ENCODE results near the gene ABCA10.
"Not testable (repeated sequence)": the region's sequence is repeated elsewhere in the genome, so short reads cannot be mapped to it uniquely, and the experiment has no call there.

The ABCA10 gene, protein sequence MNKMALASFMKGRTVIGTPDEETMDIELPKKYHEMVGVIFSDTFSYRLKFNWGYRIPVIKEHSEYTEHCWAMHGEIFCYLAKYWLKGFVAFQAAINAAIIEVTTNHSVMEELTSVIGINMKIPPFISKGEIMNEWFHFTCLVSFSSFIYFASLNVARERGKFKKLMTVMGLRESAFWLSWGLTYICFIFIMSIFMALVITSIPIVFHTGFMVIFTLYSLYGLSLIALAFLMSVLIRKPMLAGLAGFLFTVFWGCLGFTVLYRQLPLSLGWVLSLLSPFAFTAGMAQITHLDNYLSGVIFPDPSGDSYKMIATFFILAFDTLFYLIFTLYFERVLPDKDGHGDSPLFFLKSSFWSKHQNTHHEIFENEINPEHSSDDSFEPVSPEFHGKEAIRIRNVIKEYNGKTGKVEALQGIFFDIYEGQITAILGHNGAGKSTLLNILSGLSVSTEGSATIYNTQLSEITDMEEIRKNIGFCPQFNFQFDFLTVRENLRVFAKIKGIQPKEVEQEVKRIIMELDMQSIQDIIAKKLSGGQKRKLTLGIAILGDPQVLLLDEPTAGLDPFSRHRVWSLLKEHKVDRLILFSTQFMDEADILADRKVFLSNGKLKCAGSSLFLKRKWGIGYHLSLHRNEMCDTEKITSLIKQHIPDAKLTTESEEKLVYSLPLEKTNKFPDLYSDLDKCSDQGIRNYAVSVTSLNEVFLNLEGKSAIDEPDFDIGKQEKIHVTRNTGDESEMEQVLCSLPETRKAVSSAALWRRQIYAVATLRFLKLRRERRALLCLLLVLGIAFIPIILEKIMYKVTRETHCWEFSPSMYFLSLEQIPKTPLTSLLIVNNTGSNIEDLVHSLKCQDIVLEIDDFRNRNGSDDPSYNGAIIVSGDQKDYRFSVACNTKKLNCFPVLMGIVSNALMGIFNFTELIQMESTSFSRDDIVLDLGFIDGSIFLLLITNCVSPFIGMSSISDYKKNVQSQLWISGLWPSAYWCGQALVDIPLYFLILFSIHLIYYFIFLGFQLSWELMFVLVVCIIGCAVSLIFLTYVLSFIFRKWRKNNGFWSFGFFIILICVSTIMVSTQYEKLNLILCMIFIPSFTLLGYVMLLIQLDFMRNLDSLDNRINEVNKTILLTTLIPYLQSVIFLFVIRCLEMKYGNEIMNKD (N-terminal part only)

DNA sequence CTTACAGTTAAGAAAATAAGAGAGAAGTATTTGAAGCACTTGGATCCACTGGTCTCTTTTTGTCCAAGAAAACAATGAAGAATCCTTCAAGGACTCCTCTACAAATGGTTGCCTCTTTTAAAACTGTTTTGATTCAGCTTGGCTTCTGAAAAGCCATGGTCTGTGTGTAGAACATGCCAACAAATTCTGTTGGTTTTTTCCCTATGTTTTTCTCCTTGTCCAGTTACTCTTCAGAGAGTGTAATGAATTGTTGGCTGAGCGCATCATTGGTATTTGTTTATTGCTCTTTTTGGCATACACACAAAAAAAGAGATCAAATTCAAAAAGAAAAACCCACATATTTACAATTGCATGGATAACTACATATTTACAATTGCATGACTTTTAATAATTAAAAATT lies at the start of gene ABCA10:
Gene ABCA10 (minus strand): TSS at position 249 of the 400 bp plus-strand sequence. CDS start 3,466 bp downstream, outside the sequence.
- DNase-seq: no peak

DNA sequence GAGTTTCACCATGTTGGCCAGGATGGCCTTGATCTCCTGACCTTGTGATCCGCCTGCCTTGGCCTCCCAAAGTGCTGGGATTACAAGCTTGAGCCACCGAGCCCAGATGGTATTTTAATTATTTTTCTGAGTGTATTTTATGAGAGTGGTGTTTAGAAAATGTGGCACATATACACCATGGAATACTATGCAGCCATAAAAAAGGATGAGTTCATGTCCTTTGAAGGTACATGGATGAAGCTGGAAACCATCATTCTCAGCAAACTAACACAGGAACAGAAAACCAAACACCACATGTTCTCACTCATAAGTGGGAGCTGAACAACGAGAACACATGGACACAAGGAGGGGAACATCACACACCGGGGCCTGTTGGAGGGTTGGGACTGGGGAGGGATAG lies 47.7 kb upstream of the ABCA10 start:
- not testable (repeated sequence) for DNase-seq

DNA sequence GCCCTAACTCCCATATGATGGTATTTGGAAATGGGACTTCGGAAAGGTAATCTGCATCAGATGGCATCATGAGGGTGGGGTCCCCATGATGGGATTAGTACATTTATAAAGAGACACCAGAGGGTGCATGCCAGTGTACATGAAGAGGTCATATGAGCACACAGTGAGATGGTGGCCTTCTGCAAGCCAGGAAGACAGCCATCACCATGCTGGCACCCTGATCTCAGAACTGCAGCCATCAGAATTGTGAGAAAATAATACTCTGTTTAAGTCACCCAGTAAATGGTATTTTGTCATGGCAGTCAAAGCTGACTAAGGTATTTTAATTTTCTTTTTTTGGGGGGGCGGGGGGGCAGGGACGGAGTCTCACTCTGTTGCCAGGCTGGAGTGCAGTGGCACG lies 47.1 kb upstream of the ABCA10 start:
- no peak for DNase-seq

DNA sequence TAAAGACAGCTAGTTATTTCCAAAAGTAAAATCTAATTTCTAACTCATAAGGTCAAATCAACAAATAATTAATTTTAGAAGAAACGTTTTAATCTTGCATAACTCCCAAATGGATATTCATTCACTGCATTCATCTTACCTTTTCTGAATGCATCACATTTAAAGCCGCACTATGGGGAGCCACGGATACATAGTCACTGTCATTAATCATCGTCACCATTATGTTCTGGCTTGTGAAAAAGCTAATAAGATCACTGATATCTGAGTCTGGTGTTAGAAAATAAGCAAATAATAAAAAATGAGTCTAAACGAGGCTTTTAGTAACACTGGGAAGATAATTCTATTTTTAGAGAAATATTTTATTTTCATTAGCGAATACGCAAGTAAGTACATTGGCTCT lies 42.4 kb upstream of the ABCA10 start:
- DNase-seq: no peak

DNA sequence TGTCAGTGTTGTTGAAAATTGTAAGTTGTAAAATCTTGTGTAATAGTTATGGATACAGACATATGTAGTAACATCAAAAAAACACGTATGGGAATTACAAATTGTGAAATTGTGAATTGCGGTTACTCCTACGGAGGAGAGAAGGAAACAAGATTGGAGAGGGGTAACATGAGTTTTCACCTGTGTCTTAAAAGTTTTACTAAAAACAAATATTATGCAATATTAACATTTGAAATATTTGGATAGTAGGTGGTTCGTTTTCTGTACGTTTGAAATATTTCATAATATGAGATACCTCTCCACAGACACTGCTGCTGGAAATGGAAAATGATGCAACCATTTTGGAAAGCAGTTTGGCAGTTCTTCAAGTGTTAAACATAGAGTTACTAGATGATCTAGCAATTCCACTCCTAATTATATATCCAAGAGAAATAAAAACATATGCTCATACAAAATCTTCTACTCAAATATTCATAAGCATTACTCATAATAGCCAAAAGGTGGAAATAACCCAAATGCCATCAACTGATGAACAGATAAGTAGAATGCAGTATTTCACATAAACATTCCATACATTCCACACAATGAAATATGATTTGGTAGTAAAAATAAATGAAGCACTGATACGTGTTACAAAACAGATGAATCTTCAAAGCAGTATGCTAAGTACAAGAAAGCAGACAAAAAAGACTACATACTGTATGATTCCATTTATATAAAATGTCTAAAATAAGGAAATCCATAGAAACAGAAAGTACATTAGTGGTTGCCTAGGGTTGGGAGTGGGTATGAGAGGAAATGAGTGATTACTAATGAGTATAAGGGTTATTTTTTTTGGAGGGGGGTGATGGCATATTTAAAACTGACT lies 40.7 kb upstream of the ABCA10 start:
- no peak for DNase-seq

DNA sequence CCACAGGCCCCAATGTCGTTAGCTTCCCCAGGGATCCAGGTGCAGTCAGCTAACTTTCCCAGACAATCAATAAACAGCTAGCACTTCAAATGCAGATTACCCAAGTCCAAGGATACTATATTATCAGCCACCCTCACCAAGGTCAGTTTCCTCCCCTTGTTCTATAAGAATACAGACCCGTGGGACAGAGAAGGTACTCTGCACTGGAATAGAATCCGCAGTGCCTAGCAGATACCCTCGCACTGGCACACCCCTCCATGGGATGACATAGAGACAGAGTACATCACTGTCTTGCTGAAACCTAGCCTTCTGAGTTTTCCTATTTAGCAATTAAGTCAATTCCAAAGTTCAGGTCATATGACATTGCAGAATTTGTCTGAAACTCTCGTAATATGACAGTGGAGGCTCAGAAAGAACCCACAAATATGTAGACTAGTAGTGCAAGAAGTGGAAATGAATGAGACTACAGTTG lies 40.0 kb upstream of the ABCA10 start:
- DNase-seq: no peak

DNA sequence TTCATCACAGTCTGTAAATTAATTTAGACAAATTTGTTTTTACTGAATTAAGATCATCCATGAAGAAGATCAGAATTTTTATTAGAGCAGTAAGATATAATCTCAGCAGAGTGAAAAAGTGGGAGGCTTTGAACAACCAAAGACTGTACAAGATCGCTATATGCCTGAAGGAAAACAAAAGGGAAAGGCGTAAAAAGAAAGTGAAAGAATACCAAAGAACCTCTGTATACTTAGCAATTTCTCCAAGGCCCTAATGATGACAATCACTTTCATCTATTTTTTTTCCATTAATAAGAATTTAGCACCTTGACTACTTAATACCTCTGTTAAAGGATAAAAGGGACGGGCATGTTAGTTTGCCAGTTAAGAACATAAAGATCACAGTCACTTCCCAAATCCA lies 38.6 kb upstream of the ABCA10 start:
- DNase-seq: no peak

DNA sequence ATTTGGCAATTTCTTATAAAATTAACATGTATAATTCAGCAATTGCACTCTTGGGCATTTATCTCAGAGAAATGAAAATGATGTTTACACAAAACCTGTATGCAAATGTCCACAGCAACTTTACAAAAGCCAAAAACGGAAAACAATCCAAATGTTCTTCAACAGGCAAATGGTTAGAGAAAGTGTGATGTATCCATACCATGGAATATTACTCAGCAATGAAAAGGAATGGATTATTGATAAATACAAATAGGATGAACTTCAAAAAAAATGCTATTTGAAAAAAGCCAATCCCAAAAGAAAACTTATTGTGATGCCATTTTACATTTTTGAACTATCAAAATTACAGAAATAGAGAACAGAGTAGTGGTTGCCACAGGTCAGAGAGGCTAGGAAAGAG lies 37.2 kb upstream of the ABCA10 start:
- no peak for DNase-seq

DNA sequence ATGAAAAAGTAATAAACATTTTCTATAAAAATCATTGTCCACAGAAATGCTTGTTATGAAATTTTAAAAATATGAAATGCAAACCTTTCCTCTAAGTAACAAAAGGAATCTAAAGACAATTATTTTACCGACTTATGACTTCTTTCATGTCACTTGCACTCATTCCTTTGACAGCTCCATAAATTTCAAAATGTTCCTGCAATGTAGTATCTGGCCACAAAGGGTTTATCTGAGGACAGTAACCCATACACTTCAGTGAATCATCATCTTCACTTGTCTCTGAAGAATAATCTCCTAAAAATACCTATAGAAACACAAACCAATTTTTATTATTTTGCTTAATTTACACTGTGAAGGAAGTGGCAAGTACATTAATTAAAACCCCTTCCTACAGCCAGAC lies 25.6 kb upstream of the ABCA10 start:
- DNase-seq: no peak

DNA sequence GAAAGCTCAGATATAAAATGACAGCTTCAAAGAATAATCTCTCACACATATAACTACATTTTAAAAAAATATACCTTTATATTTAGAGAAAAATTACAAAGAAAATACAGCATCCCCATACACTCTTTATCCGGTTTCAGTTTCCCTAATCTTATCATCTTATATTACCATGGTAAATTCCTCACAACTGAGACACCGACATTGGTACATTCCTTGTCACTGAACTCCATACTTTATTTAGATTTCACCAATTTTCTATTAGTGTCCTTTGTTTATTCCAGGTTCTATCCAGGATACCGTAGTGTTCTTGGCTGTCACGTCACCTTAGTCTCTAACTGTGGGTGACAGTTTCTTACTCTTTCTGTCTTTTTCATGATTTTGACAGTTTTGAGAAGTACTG lies 22.0 kb upstream of the ABCA10 start:
- no peak for DNase-seq

DNA sequence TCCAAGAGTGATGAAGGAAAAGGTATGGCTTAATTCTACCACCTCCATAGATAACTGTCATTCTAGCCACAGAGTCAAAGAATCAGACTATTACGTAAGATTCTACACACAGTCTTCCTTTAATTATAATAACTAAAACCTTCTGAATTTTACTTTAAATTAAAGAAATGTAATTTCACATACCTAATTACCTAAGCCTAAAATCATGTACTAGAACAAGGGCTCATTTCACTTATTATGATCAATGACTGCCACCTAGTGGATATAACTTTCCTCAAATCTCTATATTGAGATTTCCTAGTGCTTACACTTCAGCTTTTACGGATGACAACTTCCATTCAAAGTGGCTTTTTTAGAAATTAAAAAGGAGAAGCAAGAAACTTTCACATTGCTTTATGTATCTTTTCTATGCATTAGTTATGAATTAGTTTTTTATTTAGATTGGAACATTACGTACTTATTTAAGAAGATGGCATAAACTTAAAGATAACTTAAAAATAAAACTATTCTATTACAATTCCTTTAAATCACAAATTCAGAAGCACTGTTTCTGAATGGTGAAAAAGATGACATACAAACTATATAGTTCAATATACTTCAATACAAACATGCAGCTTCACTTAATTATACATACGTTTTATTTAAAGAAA lies 18.2 kb upstream of the ABCA10 start:
- no peak for DNase-seq

DNA sequence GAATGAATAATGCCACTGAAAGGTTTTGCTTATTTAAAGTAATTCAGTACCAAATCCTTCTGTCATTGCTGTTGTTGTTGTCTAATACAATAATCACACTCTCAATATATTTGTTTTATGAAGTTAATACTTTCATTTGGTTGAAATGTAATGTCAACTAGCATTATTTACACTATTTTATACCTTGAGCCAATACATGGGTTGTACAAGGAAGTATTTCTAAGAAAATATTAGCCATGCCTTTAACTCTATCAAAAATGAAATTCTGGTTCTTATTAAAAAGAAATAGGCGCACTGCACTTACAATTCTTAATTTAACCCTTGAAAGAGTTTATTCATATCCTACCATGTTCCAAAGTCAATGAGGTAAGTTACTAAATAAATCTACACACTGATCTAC lies 17.6 kb upstream of the ABCA10 start:
- DNase-seq: no peak

DNA sequence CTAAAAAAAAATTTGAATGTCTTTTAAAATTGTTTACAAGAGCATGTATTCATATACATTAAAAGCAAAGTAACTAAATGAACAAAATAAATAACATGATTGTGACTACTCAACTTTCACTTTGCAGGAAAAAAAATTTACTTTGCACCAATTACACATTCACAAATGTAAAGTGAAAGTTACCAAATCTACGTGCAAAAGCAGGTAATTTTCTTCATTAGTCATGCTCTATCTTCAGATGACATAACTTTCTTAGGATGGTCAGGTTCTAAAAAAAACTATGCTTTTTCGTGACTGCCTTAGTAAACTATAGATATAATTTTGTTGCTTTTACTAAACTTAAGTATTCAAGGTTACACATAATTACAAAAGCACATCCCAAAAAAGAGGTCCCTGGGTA lies 17.0 kb upstream of the ABCA10 start:
- no peak for DNase-seq

DNA sequence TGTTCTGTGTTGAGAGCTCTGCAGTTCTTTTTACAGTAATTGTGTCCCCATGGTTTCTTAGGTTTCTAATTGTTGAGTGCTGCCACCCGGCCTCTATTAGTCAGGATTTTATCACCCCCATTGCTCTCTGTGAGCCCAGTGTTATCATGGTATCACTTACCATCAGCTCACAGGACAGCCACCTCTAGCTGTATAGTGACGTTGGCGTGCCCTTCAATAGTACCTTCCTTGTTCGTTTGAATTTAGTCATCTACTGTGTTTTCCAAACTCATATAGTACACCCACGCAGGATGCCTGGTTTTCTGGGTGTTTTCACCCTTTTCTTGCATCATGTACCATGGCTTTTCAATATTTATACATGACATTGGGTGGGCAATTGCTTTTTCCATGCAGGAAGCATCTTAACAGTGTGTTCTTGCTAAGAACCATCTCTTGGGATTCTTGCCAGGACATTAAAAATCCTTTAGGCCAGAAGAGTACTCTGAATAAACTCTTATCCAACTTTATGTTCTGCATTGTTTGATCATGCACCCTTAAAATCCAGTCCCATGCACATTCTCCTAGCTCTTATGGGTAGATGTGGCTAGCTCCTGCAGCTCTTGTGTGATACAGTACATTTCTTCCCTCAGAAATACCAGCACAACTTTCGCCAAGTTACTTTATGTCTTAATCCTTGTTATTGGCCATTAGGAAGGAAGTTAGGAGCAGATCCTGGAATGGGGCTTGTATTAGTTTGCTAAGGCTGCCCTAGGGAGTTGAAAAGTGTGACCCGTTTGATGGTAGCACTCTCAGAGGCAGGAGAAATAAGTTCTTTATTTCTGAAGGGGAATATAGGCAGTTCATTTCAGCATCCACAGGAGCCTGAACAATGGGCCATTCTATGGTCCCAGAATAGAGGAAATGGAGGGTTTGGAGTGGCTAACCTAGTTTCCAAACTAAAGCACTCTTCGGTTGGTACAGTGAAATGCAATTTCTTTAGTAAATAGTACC lies 11.3 kb upstream of the ABCA10 start:
- DNase-seq: no peak

DNA sequence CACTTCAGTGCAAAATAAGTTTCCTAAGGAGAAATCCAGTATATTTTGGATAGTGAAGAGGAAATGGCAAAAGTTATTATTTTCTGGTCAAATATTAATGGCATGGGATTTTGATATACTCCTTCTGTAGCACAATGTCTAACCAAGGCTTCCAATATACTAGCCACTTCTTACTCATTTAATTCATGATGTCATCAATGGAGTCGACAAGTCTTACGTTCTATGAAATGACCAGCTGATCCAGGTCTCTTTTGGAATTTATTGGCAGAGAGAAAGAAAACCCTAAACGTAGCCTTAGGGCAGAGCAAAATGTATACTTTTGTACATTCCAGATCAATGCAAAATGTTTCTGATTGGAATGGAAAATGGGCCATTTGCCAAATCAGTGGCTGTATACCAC lies 8.3 kb upstream of the ABCA10 start:
- DNase-seq: no peak

DNA sequence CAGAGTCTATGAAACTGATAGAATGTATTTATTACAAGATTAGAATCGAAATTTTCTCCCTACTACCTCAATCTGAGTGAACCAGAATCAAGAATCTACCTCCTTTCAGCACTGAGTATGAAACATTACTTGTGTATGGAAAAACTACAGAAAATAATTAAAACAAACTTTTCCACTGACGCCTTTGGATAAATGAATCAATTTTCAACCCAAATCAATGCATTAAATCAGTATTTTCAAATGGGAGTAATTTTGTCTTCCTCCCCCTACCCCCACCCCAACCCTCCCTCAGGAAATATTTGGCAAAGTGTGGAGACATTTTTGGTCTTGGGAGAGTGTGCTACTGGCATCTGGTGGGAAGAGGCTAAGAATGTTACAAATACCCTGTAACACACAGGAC lies 7.8 kb upstream of the ABCA10 start:
- DNase-seq: no peak

DNA sequence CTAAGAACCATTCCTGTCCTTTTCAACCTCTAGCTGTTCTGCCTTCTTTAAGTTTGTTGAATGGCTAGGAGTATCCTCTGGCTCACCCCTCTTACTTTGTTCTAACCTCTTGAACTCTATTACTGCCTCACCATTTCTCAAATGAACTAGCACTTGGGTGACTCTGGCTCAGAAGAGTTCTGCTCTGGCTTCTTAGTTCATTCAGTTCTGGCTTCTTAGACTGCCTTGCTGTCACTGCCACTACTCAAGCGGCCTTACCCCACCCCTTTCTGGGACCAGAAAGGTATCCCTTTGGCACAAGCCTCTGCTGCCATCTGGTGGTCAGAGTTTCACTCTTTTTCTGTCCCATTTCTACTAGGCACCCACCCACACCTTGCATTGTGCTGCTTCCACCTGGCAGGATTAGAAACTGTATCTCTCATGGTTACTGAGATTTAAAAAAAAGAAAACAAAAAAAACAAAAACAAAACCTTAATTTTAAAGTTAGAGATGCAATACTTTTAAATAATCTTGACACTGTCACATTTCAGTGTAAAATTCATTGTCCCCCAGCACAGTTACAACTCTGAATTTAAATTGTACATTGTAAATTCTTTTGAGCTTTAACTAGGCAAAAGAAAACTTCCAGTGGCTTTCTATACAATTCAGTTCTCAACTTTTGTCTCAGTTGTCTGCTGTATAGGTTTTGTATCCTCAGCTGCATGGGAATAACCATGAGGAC lies 6.9 kb upstream of the ABCA10 start:
- no peak for DNase-seq

DNA sequence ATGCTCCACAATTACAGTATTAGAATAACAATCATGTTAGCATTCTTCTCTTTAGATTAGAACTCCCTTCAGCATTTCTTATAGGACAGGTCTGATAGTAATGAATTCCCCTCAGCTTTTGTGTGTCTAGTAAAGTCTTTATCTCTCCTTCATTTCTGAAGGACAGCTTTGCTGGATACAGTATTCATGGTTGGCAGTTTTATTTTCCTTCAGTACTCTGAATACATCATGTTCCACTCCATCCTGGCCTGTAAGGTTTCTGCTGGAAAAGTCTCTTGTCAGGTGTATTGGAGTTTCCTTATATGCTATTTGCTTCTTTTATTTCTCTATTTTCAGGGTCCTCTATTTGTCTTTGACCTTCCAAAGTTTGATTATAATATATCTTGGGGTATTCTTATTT lies 4.0 kb upstream of the ABCA10 start:
- DNase-seq: no peak

DNA sequence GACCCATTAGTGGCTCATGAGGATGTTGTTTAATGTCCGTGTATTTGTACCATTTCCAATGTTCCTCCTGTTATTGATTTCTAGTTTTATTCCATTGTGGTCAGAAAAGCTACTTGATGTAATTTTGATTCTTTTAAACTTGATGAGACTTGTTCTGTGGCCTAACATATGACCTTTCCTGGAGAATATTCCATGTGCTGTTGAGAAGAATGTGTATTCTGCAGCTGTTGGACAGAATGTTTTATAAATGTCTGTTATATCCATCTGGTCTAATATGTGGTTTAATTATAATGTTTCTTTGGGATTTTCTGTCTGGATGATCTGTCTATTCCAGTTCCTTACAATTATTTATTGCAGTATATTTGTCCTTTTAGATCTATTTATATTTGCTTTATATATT lies 2.9 kb upstream of the ABCA10 start:
- no peak for DNase-seq

DNA sequence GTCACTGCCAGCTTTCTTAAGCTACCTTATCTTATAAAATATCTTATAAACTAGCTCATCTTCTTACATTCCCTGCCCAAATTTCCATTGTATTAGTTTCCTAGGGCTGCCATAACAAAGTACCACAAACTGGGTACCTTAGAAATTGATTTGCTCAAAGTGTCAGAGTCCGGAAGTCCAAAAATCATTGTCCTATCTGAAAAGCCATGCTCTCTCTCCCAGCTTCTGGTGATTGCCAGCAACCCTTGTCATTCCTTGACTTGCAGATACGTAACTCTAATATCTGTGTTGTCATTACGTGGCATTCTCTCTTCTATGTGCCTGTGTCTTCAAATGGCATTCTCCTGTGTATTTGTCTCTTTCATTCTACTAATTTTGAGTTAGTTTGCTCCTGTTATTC lies 2.3 kb upstream of the ABCA10 start:
- no peak for DNase-seq

All from cortex of kidney (tissue), 1 donor.